ENCODE measurements around the gene SH2D3C. TPM values are rescaled to one million over a fixed set of nuclear protein-coding genes. Genes with fewer than 3 reads are reported as not detected.

Gene SH2D3C
- total and polyA plus RNA-seq, 2 of the 8 experiments (the other 6 are each of a cell fraction or from before 2014, with no cell fraction given), result 6.4 to 8.1 TPM

GRCh38 chr9:127792417-127793031, 14.1 kb upstream of the SH2D3C start:
- H3K14ac ChIP-seq (ENCODE audit: insufficient read length), result no peak overlapping the region
- H3K79me2 ChIP-seq (ENCODE audit: control insufficient read depth in 1 of 2, insufficient read depth in 2 of 2, low read length in 2 of 2), result peaks cover 0 to 29% of the 10 kb centered on the region in 2 experiments; a peak in 2 of 4 replicates
- H3K4ac ChIP-seq (replicated peaks; ENCODE audit: insufficient read length, low read depth, low read length), result no peak overlapping the region
- no peaks in the 10 kb centered on the region for H3K23me2 ChIP-seq (ENCODE audit: low read depth, low read length)
- H2BK15ac ChIP-seq (ENCODE audit: low read length), result no peak overlapping the region
- no peak overlapping the region for H2BK120ac ChIP-seq (replicated peaks; ENCODE audit: low read depth, low read length)
- H3K18ac ChIP-seq (ENCODE audit: extremely low read depth, low read length), result no peak overlapping the region
- 94% methylated on average over 7 of the region's 7 CpGs; no CpG with 5 or more reads in 1 of the 2 experiments for WGBS, 2 experiments (ENCODE audit: extremely low coverage in 1 of 2, insufficient coverage in 1 of 2, insufficient read length in 1 of 2, insufficient replicate concordance in 2 of 2, low coverage in 1 of 2, low lambda C conversion rate in 2 of 2, missing lambda C conversion rate in 1 of 2)
- peaks cover 22 to 30% of the 10 kb centered on the region in 2 experiments for H4K20me1 ChIP-seq (replicated peaks in 1 of 2; ENCODE audit: control insufficient read depth in 1 of 2, insufficient read depth in 2 of 2, low read length in 2 of 2)
- H2BK5ac ChIP-seq (ENCODE audit: low read depth, low read length), result no peak overlapping the region
- FAIRE-seq, result no peak
- H3K9ac ChIP-seq (replicated peaks in 1 of 4; ENCODE audit: extremely low read depth in 1 of 4, low read depth in 3 of 4, low read length in 3 of 4), result no peak overlapping the region
- no peak overlapping the region for H3K27ac ChIP-seq (ENCODE audit: low read depth, low read length)
- H2AK5ac ChIP-seq (ENCODE audit: low read depth, low read length), result no peak overlapping the region
- H3K4me1 ChIP-seq (replicated peaks in 1 of 4; ENCODE audit: control insufficient read depth in 3 of 4, insufficient read depth in 4 of 4, low read length in 3 of 4), result peaks cover 0 to under 1% (median 0%) of the 10 kb centered on the region in 4 experiments; a peak in 2 of 7 replicates
- no peak overlapping the region for H2BK12ac ChIP-seq (ENCODE audit: low read depth, low read length)
- no peak overlapping the region for H4K91ac ChIP-seq (replicated peaks; ENCODE audit: insufficient read length, low read length)
- no peak overlapping the region for H3K4me2 ChIP-seq (ENCODE audit: insufficient read depth in 1 of 2, low read depth in 2 of 2, low read length in 2 of 2)
- no peaks in the 10 kb centered on the region for H3K27me3 ChIP-seq (replicated peaks in 1 of 4; ENCODE audit: control insufficient read depth in 3 of 4, extremely low read depth in 1 of 4, insufficient read depth in 3 of 4, low read length in 3 of 4)
- H4K5ac ChIP-seq (ENCODE audit: insufficient read length, low read depth, low read length), result no peak overlapping the region
- H3K23ac ChIP-seq (ENCODE audit: insufficient read length), result no peak overlapping the region
- H3K56ac ChIP-seq (replicated peaks; ENCODE audit: insufficient read length, low read depth, low read length), result no peak overlapping the region
- H3K79me1 ChIP-seq (ENCODE audit: low read depth, low read length), result peaks cover 10% of the 10 kb centered on the region
- no peak overlapping the region for H2BK20ac ChIP-seq (ENCODE audit: low read length)
- no peak overlapping the region for H2AFZ ChIP-seq (ENCODE audit: low read length)
- ChIA-PET CTCF (ENCODE audit: partially characterized antibody) (interaction anchor here (0.7 to 16.2 kb wide), 12 partner anchors 9 to 392 kb away, joined by 3 to 227 read pairs (median 5); partner anchors contain the start of gene TOR2A), POLR2A (ENCODE audit: partially characterized antibody) (interaction anchor here (0.6 to 10.2 kb wide), 21 partner anchors 9 to 267 kb away, joined by 3 to 140 read pairs (median 4); partner anchors contain the start of gene FPGS)
- no peaks in the 10 kb centered on the region for H3K9me3 ChIP-seq (ENCODE audit: insufficient read depth in 2 of 2, low read depth in 1 of 2, low read length in 1 of 2)
- no peak overlapping the region for H4K8ac ChIP-seq (ENCODE audit: extremely low read depth, insufficient read depth, low read length)
- H3K36me3 ChIP-seq (ENCODE audit: control insufficient read depth in 2 of 4, insufficient read depth in 4 of 4, low read length in 3 of 4), result peaks cover 25 to 49% (median 41%) of the 10 kb centered on the region in 4 experiments
- DNase-seq (ENCODE audit: low read depth in 1 of 2, low spot score in 2 of 2), result no peak
- H3K4me3 ChIP-seq (ENCODE audit: extremely low read depth in 1 of 4, insufficient read depth in 2 of 4, low read depth in 3 of 4, low read length in 4 of 4), result no peak overlapping the region
- TF ChIP-seq SIX5 (IDR thresholded peaks at IDR 0.05; ENCODE audit: low read depth, low read length), result no peak
- TF ChIP-seq, protein P1, sequence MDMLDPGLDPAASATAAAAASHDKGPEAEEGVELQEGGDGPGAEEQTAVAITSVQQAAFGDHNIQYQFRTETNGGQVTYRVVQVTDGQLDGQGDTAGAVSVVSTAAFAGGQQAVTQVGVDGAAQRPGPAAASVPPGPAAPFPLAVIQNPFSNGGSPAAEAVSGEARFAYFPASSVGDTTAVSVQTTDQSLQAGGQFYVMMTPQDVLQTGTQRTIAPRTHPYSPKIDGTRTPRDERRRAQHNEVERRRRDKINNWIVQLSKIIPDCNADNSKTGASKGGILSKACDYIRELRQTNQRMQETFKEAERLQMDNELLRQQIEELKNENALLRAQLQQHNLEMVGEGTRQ (IDR thresholded peaks at IDR 0.05; ENCODE audit: low read length), result no peak
